Astrocyte (in vitro differentiated cells and primary cell): ENCODE results near the gene TNFAIP6. TPM values are rescaled to one million over a fixed set of nuclear protein-coding genes. Genes with fewer than 3 reads are reported as not detected.

Experiments
- DNase-seq: peaks from one replicate; pipeline ENCODE4 v3.0.0-alpha.2; 2010; ENCODE audit warnings: low read depth
- FAIRE-seq: peaks from 2 replicates; lab custom pipeline; 2011; peaks lifted over from hg19 to GRCh38; lab: Jason Lieb, UNC
- H2AFZ ChIP-seq: 2 replicates; pipeline ENCODE4 v1.6.0; 2012; ENCODE audit warnings: low read depth, low read length, inconsistent platforms
- H3K27ac ChIP-seq: 2 replicates; pipeline ENCODE4 v1.5.1; 2011; ENCODE audit warnings: low read depth, low read length, inconsistent platforms
- H3K27me3 ChIP-seq: 2 replicates; pipeline ENCODE4 v1.6.0; 2011; ENCODE audit warnings: low read length, inconsistent platforms; ENCODE audit not compliant: insufficient read depth
- H3K36me3 ChIP-seq: 2 replicates; pipeline ENCODE4 v1.5.1; 2011; ENCODE audit warnings: low read length, inconsistent platforms; ENCODE audit not compliant: insufficient read depth
- H3K4me1 ChIP-seq: 2 replicates; pipeline ENCODE4 v1.5.1; 2011; ENCODE audit warnings: low read length, inconsistent platforms; ENCODE audit not compliant: insufficient read depth
- H3K4me2 ChIP-seq: 2 replicates; pipeline ENCODE4 v1.6.0; 2012; ENCODE audit warnings: low read length, inconsistent platforms
- H3K4me3 ChIP-seq: 2 replicates; pipeline ENCODE4 v1.5.1; 2011; ENCODE audit warnings: low read depth, mild to moderate bottlenecking, low read length, inconsistent platforms; ENCODE audit not compliant: insufficient read depth
- H3K79me2 ChIP-seq: 2 replicates; pipeline ENCODE4 v1.6.0; 2012; ENCODE audit warnings: mild to moderate bottlenecking, low read length, inconsistent platforms; ENCODE audit not compliant: insufficient read depth
- H3K9ac ChIP-seq: 2 replicates; pipeline ENCODE4 v1.6.0; 2012; ENCODE audit warnings: mild to moderate bottlenecking, low read length, inconsistent platforms
- H3K9me3 ChIP-seq: 2 replicates; pipeline ENCODE4 v1.5.1; 2012; ENCODE audit warnings: low read depth, mild to moderate bottlenecking, low read length, inconsistent platforms; ENCODE audit not compliant: insufficient read depth
- H4K20me1 ChIP-seq: 2 replicates; pipeline ENCODE4 v1.6.0; 2012; ENCODE audit warnings: low read length, inconsistent platforms; ENCODE audit not compliant: insufficient read depth
- H3K27ac Mint-ChIP-seq: one replicate; pipeline ENCODE4 v1.8.0; 2021; ENCODE audit warnings: mild to moderate bottlenecking, mixed read lengths; ENCODE audit not compliant: unreplicated experiment
- H3K27me3 Mint-ChIP-seq: one replicate; pipeline ENCODE4 v1.8.0; 2021; ENCODE audit warnings: low read depth, mixed read lengths; ENCODE audit not compliant: unreplicated experiment
- H3K36me3 Mint-ChIP-seq: one replicate; pipeline ENCODE4 v1.8.0; 2021; ENCODE audit warnings: low read depth, mixed read lengths; ENCODE audit not compliant: unreplicated experiment
- H3K4me1 Mint-ChIP-seq: one replicate; pipeline ENCODE4 v1.8.0; 2021; ENCODE audit warnings: low read depth, mixed read lengths; ENCODE audit not compliant: unreplicated experiment
- H3K4me3 Mint-ChIP-seq: one replicate; pipeline ENCODE4 v1.8.0; 2021; ENCODE audit warnings: mild to moderate bottlenecking, moderate library complexity, mixed read lengths; ENCODE audit not compliant: unreplicated experiment
- H3K9me3 Mint-ChIP-seq: one replicate; pipeline ENCODE4 v1.8.0; 2021; ENCODE audit warnings: mild to moderate bottlenecking, mixed read lengths; ENCODE audit not compliant: unreplicated experiment
- EZH2 ChIP-seq: IDR thresholded peaks from 2 replicates; pipeline ENCODE4 v1.6.1; 2012; ENCODE audit warnings: mild to moderate bottlenecking, low read length, inconsistent platforms; ENCODE audit not compliant: insufficient read depth
- total RNA-seq: library from RNA; stranded (reverse); gene quantifications from 2 replicates; pipeline ENCODE4 v1.2.1, GENCODE V29; 2021
- TF ChIP-seq, protein P1 (sequence below): IDR thresholded peaks from 2 replicates; pipeline ENCODE4 v1.5.1; 2011; ENCODE audit warnings: low read depth, mild to moderate bottlenecking, inconsistent platforms, low read length, moderate library complexity; ENCODE audit not compliant: insufficient read depth

Gene TNFAIP6
- total RNA-seq, 1 donor from 2014 or later = 0.75 TPM

DNA sequence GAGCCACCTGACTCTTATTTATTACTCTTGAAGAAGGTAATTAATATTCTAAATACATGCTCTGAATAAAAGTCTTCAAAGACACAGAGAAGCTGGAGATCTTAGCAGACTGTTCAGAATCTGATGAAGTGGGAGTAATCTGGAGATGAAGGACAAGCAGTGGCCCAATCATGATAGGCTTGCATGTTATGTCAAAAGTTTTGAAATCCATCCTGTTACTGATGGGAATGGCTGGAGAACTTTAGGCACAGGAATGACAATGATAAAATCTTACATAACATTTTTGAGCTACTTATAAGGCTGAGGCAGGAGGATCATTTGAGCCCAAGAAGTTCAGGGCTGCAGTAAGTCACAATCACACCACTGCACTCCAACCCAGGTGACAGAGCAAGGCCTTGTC is 49.9 kb downstream of the TNFAIP6 start:
- H3K4me3 ChIP-seq = no peak overlapping the region

DNA sequence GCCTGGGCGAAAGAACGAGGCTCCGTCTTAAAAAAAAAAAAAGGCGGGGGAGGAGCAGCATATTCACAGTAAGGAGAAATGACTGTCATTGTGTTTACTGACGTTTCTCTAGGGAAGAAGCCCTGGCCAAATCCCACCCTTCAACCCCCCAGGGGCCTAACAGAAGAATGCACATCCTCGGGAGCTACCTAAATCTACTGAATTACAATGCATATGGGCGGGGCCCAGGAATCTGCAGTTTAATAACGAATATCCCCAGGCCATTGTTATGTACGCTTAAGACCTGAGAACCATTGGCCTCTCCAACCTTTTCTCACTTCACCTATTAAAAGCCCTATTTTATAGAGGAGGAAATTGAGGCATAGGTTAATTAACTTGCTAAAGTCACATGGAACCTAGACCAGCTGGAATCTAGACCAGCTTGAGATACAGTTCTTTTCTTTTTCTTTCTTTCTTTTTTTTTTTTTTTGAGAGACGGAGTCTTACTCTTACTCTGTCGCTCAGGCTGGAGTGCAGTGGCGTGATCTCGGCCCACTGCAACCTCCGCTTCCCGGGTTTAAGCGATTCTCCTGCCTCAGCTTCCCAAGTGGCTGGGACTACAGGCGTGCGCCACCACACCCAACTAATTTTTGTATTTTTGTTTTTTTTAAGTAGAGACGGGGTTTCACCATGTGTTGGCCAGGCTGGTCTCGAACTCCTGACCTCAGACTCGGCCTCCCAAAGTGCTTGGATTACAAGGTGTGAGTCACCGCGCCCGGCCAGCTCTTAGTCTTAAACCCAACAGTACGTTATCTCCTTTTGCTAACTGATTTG is 51.6 kb downstream of the TNFAIP6 start:
- H2AFZ ChIP-seq = peak overlapping the region; percentile 98
- Mint-ChIP-seq H3K4me3 (peak overlapping the region; percentile 98), H3K27ac (peak overlapping the region; percentile 63), H3K4me1 (no peaks in the 10 kb centered on the region), H3K9me3 (no peaks in the 10 kb centered on the region), H3K36me3 (peaks cover 2% of the 10 kb centered on the region), H3K27me3 (no peaks in the 10 kb centered on the region)
- peak overlapping the region; percentile 97 for H3K9ac ChIP-seq
- no peak for DNase-seq
- peak overlapping the region; percentile 87 for H3K4me2 ChIP-seq
- H3K27me3 ChIP-seq = no peaks in the 10 kb centered on the region
- H3K9me3 ChIP-seq = no peaks in the 10 kb centered on the region
- H3K27ac ChIP-seq = peak overlapping the region; percentile 96
- peak overlapping the region; percentile 92 for H3K4me3 ChIP-seq
- no peak for FAIRE-seq
- peaks cover 43% of the 10 kb centered on the region for H3K79me2 ChIP-seq
- H3K36me3 ChIP-seq = peaks cover 5% of the 10 kb centered on the region
- H3K4me1 ChIP-seq = no peaks in the 10 kb centered on the region
- H4K20me1 ChIP-seq = peaks cover 5% of the 10 kb centered on the region
- no peak for TF ChIP-seq EZH2
- TF ChIP-seq, protein P1, sequence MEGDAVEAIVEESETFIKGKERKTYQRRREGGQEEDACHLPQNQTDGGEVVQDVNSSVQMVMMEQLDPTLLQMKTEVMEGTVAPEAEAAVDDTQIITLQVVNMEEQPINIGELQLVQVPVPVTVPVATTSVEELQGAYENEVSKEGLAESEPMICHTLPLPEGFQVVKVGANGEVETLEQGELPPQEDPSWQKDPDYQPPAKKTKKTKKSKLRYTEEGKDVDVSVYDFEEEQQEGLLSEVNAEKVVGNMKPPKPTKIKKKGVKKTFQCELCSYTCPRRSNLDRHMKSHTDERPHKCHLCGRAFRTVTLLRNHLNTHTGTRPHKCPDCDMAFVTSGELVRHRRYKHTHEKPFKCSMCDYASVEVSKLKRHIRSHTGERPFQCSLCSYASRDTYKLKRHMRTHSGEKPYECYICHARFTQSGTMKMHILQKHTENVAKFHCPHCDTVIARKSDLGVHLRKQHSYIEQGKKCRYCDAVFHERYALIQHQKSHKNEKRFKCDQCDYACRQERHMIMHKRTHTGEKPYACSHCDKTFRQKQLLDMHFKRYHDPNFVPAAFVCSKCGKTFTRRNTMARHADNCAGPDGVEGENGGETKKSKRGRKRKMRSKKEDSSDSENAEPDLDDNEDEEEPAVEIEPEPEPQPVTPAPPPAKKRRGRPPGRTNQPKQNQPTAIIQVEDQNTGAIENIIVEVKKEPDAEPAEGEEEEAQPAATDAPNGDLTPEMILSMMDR = no peak

More for the DNA sequence above, 49.9 kb downstream of the TNFAIP6 start:
- Mint-ChIP-seq H3K9me3 (no peaks in the 10 kb centered on the region), H3K4me1 (no peaks in the 10 kb centered on the region), H3K27me3 (no peaks in the 10 kb centered on the region), H3K36me3 (no peaks in the 10 kb centered on the region), H3K4me3 (no peak overlapping the region), H3K27ac (no peak overlapping the region)
- Histone ChIP-seq H4K20me1 (peaks cover 2% of the 10 kb centered on the region), H3K4me1 (no peaks in the 10 kb centered on the region), H3K27ac (no peak overlapping the region), H3K4me2 (no peak overlapping the region), H2AFZ (no peak overlapping the region), H3K36me3 (no peaks in the 10 kb centered on the region), H3K9ac (no peak overlapping the region), H3K9me3 (no peaks in the 10 kb centered on the region), H3K27me3 (no peaks in the 10 kb centered on the region), H3K79me2 (peaks cover 26% of the 10 kb centered on the region)
- TF ChIP-seq EZH2 = no peak
- TF ChIP-seq, protein P1 = no peak
- no peak for DNase-seq
- FAIRE-seq = no peak
